ENCODE data around the gene R3HCC1L.

Gene R3HCC1L

DNA sequence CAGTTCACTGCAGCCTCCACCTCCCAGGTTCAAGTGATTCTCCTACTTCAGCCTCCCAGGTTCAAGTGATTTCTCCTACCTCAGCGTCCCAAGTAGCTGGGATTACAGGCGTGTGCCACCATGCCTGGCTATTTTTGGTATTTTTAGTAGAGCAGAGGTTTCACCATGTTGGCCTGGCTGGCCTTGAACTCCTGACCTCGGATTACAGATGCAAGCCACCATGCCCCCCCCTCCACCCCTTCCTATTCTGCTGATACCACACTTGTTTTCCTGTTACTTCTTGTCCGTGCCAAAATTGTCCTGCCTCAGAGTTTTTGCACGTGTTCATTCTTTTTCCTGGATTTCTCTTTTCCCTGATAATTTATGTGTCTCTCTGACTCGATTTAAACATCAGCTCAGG is 62.5 kb downstream of the R3HCC1L start:
- no peak overlapping the region for H3K4me3 ChIP-seq (ENCODE audit: low read depth, low read length)
- TF ChIP-seq, protein P1, sequence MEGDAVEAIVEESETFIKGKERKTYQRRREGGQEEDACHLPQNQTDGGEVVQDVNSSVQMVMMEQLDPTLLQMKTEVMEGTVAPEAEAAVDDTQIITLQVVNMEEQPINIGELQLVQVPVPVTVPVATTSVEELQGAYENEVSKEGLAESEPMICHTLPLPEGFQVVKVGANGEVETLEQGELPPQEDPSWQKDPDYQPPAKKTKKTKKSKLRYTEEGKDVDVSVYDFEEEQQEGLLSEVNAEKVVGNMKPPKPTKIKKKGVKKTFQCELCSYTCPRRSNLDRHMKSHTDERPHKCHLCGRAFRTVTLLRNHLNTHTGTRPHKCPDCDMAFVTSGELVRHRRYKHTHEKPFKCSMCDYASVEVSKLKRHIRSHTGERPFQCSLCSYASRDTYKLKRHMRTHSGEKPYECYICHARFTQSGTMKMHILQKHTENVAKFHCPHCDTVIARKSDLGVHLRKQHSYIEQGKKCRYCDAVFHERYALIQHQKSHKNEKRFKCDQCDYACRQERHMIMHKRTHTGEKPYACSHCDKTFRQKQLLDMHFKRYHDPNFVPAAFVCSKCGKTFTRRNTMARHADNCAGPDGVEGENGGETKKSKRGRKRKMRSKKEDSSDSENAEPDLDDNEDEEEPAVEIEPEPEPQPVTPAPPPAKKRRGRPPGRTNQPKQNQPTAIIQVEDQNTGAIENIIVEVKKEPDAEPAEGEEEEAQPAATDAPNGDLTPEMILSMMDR (IDR thresholded peaks at IDR 0.05; ENCODE audit: borderline replicate concordance, insufficient read depth, low read depth, low read length) = no peak

GRCh38 chr10:98201760-98202159 is 67.3 kb downstream of the R3HCC1L start:
- TF ChIP-seq, protein P1 (IDR thresholded peaks at IDR 0.05; ENCODE audit: borderline replicate concordance, insufficient read depth, low read depth, low read length) = no peak
- no peak overlapping the region for H3K4me3 ChIP-seq (ENCODE audit: low read depth, low read length)

- TF ChIP-seq, protein P1 (IDR thresholded peaks at IDR 0.05; ENCODE audit: borderline replicate concordance, insufficient read depth, low read depth, low read length) = no peak
- H3K4me3 ChIP-seq (ENCODE audit: low read depth, low read length) = no peak overlapping the region
Measured at GRCh38 chr10:98202378-98202777, 67.9 kb downstream of the R3HCC1L start.

DNA sequence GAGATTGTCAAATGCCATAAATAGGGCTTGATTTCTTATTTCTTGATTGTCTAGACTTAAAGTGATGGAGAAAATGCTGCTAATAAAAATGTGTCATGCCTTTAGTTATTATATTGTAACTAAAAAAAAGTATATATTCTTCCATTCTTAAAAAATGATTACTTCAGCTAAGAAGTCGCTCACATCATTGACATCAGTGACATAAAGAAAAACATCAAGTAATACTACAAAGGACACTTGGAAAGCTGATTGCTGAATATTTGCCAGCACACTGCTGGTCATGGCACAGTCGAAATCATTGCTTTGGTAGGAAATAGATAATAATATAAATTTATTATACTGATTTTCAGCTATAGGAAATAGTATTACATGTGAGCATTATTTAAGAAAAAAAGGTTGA is 70.9 kb downstream of the R3HCC1L start:
- TF ChIP-seq, protein P1 (IDR thresholded peaks at IDR 0.05; ENCODE audit: borderline replicate concordance, insufficient read depth, low read depth, low read length) = no peak
- H3K4me3 ChIP-seq (ENCODE audit: low read depth, low read length) = no peak overlapping the region

DNA sequence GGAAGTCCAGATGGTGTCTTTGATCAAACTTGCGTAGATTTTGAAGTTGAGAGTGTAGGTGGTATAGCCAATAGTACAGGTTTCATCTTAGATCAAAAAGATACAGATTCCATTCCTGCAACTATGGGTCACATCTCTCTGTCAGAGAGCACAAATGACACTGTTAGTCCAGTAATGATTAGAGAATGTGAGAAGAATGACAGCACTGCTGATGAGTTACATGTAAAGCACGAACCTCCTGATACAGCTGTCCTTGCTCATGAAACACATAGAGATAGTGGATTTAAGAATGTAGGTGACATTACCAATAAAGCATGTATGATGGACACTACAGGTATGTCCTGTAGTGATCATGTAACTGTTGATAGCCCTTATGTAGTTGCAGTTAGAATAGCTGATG is 74.5 kb downstream of the R3HCC1L start:
- no peak overlapping the region for H3K4me3 ChIP-seq (ENCODE audit: low read depth, low read length)
- TF ChIP-seq, protein P1 (IDR thresholded peaks at IDR 0.05; ENCODE audit: borderline replicate concordance, insufficient read depth, low read depth, low read length) = no peak

- TF ChIP-seq, protein P1 (IDR thresholded peaks at IDR 0.05; ENCODE audit: borderline replicate concordance, insufficient read depth, low read depth, low read length) = no peak
- H3K4me3 ChIP-seq (ENCODE audit: low read depth, low read length) = no peak overlapping the region
Measured at GRCh38 chr10:98209441-98209840, 75.0 kb downstream of the R3HCC1L start.

GRCh38 chr10:98212196-98212595 is 77.7 kb downstream of the R3HCC1L start:
- TF ChIP-seq, protein P1 (IDR thresholded peaks at IDR 0.05; ENCODE audit: borderline replicate concordance, insufficient read depth, low read depth, low read length) = no peak
- no peak overlapping the region for H3K4me3 ChIP-seq (ENCODE audit: low read depth, low read length)
